Measurements from ENCODE around the gene ENHO.
"Not testable (repeated sequence)": the region's sequence is repeated elsewhere in the genome, so short reads cannot be mapped to it uniquely, and the experiment has no call there.

DNA sequence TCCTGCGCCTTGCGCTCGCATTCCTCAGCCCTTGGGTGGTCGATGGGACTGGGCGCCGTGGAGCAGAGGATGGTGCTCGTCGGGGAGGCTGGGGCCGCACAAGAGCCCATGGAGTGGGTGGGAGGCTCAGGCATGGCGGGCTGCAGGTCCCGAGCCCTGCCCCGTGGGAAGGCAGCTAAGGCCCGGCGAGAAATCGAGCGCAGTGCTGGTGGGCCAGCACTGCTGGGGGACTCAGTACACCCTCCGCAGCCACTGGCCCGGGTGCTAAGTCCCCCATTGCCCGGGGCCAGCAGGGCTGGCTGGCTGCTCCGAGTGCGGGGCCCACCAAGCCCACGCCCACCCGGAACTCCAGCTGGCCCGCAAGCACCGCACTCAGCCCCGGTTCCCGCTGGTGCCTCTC is 40.0 kb downstream of the ENHO start:
- TF ChIP-seq YY1 (IDR thresholded peaks at IDR 0.05; ENCODE audit: insufficient read depth, insufficient read length); SUZ12 (IDR thresholded peaks at IDR 0.05; ENCODE audit: extremely low read depth, insufficient read depth, insufficient read length); ZNF274 (IDR thresholded peaks at IDR 0.05; ENCODE audit: low read depth, low read length): not testable (repeated sequence)
